Muscle of leg (tissue), 11 donors: ENCODE data around the gene CCDC192. TPM values are rescaled to one million over a fixed set of nuclear protein-coding genes. Genes with fewer than 3 reads are reported as not detected.

Source experiments
- DNase-seq: peaks from one replicate; pipeline ENCODE4 v3.0.0; 2013
- H3K27ac ChIP-seq: one replicate; pipeline ENCODE4 v1.5.1; 2013; ENCODE audit warnings: mild to moderate bottlenecking, low read length, control low read depth
- H3K27me3 ChIP-seq: one replicate; pipeline ENCODE4 v1.6.1; 2013; ENCODE audit warnings: low read length; ENCODE audit not compliant: control insufficient read depth, insufficient read depth
- H3K36me3 ChIP-seq: one replicate; pipeline ENCODE4 v1.6.1; 2013; ENCODE audit warnings: low read length; ENCODE audit not compliant: control insufficient read depth, insufficient read depth
- H3K4me1 ChIP-seq: one replicate; pipeline ENCODE4 v1.6.1; 2013; ENCODE audit warnings: low read length; ENCODE audit not compliant: control insufficient read depth, insufficient read depth
- H3K4me3 ChIP-seq: one replicate; pipeline ENCODE4 v1.5.1; 2013; ENCODE audit warnings: low read length, control low read depth
- H3K9me3 ChIP-seq: replicated peaks from 2 replicates; pipeline ENCODE4 v1.6.1; 2013; ENCODE audit warnings: low read depth, low read length; ENCODE audit not compliant: control insufficient read depth
- WGBS: methylation state at CpG from one replicate; pipeline ENCODE4 v1.1.5; 2013; ENCODE audit warnings: missing lambda C conversion rate; ENCODE audit not compliant: insufficient coverage; 5-methylcytosine and 5-hydroxymethylcytosine counted together
- polyA plus RNA-seq, 8 donors: library from polyadenylated mRNA; unstranded; fragments of 120-200 nt; gene quantifications; one replicate each; pipeline versions ENCODE4 v1.2.1 to v1.2.3, GENCODE V29; 2013; ENCODE audit warnings: inconsistent platforms in 1 of 8, low replicate concordance in 1 of 8; ENCODE audit not compliant: insufficient read length in 8 of 8, insufficient read depth in 1 of 8
- total RNA-seq: library from RNA; stranded (reverse); fragments of 120-200 nt; gene quantifications from one replicate; pipeline ENCODE4 v1.2.4, GENCODE V29; 2013

The CCDC192 gene
- total and polyA plus RNA-seq, 9 donors, result 0.18 to 1.0 (median 0.68) TPM

DNA sequence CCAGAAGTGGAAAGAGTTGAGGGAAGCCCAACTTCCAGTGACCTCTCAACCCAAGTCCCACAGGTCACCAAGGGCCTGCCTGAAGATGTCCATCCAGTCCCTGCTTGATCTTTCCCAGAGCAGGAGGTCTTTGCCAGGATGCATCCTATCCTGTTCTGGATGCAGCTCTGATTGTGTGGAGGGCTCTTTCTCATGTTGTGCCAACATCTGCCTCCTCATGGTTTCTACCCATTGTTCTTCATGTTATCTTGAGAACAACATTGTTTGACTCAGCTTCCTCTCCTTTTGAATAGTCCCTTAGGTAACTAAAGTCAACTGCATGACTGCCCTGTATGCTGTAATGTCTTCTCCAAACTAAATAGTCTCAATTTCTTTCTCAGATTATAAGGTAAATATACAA is 169.3 kb downstream of the CCDC192 start:
- H3K4me1 ChIP-seq, result peaks cover 12% of the 10 kb centered on the region
- DNase-seq, result no peak
- H3K4me3 ChIP-seq, result no peak overlapping the region
- no peaks in the 10 kb centered on the region for H3K36me3 ChIP-seq
- no peak overlapping the region for H3K27ac ChIP-seq
- H3K9me3 ChIP-seq, result no peaks in the 10 kb centered on the region
- no peaks in the 10 kb centered on the region for H3K27me3 ChIP-seq

DNA sequence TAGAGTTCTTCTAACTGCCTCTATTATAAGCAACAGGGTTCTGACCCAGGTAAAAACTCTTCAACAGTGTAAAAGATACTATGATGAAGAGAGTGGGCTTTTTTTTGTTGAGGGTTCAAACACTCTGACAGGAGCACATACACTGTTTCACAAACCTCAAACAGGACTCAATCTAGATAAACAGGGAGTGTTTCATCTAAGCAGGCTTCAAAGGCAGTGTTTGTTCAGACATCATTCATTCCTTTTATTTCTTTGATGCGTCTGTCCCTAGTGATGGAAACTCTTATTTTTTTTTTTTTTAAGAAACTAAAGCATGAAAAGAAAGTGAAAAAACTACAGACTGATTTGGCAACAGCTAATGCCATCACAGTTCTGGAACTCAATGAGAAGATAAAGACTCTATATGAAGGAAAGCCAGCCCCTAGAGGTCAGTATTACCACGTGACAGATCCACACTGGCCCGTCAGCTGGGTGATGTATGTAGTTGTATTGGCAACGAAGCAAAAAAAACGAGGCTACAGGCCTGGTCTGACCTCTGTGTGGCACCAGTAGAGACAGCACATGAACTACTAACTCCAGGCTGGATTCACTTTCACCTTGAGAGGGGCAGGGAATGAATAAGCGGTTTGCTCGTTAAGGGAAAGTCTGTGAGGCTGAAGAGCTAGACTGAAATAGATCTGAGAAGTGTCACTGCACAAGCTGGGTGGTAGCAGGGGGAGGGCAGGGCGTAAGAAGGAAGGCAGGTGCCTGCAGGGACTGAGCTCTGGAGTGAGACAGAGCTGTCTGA is 172.2 kb downstream of the CCDC192 start:
- peaks cover 12% of the 10 kb centered on the region for H3K4me1 ChIP-seq
- 20% methylated on average over 7 of the region's 8 CpGs for WGBS
- DNase-seq, result peak; percentile 76

DNA sequence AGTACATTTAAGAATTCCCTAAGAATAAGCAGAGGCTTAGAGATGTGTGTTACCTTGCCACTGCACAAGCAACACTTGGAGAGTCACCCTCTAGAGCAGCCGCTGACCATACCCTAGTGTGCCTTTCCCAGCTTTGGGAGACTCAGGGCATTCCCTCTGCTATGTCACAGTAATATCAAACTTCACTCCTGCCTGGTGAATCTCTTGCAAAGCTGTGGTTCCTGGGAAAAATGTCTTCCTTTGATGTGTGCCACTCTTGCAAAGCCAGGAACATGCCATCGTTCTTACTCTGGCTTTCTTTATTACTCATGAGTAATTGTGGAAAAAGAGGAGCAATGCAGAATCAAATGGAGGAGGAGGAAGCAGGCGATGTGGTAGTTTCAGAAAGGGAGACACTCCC is 173.2 kb downstream of the CCDC192 start:
- Histone ChIP-seq H3K4me1 (peaks cover 9% of the 10 kb centered on the region), H3K27ac (peak overlapping the region; percentile 40), H3K36me3 (no peaks in the 10 kb centered on the region), H3K9me3 (no peaks in the 10 kb centered on the region), H3K27me3 (no peaks in the 10 kb centered on the region), H3K4me3 (no peak overlapping the region)
- 100% methylated on average over 1 of the region's 3 CpGs for WGBS
- DNase-seq, result no peak

More for the DNA sequence above, 172.2 kb downstream of the CCDC192 start:
- no peaks in the 10 kb centered on the region for H3K9me3 ChIP-seq
- H3K27me3 ChIP-seq, result no peaks in the 10 kb centered on the region
- H3K4me3 ChIP-seq, result no peak overlapping the region
- no peaks in the 10 kb centered on the region for H3K36me3 ChIP-seq
- peak overlapping the region; percentile 8 for H3K27ac ChIP-seq

DNA sequence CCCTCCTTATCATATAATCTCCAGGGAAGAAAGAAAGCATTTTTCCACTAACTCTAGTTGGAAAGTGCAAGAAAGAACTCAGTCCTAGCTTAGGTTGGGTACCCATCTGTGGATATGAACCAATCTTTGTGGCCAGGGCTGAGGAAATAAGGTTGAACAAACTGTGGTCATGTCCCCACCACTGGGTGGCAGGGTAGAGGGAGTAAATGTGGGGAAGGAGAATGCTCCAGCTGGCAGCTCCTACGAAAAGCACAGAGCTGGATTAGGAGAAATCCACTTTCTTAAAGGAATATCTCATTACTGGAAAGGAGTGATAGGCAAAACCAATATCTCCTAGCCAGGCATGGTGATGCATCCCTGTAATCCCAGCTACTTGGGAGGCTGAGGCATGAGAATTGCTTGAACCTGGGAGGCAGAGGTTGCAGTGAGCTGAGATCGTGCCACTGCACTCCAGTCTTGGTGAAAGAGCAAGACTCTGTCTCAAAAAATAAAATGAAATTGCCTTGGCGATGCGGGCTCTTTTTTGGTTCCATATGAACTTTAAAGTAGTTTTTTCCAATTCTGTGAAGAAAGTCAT is 175.1 kb downstream of the CCDC192 start:
- peaks cover 9% of the 10 kb centered on the region for H3K4me1 ChIP-seq
- WGBS, result 100% methylated on average over 1 of the region's 4 CpGs
- peak; percentile 21 for DNase-seq
- no peaks in the 10 kb centered on the region for H3K9me3 ChIP-seq
- no peaks in the 10 kb centered on the region for H3K36me3 ChIP-seq
- H3K4me3 ChIP-seq, result no peak overlapping the region
- no peaks in the 10 kb centered on the region for H3K27me3 ChIP-seq
- no peak overlapping the region for H3K27ac ChIP-seq

DNA sequence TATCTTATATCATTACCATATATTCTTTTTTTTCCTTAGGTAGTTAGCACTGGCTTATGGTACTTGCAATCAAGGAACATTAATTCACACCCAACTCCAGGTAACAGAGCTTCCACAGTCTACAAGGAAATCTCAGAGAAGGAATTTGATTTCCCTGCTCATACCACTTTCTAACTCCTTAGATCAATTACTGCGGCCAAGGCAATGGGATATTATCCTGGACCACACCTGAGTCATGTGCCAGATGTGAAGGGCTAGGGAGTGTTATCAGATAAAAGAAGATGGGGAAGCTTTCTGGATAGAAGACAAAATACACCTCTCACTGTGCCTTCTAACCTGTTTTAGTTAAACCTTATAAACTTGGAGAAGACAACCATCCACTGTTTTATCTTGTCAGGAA is 181.2 kb downstream of the CCDC192 start:
- DNase-seq, result no peak
- H3K27ac ChIP-seq, result no peak overlapping the region
- H3K9me3 ChIP-seq, result no peaks in the 10 kb centered on the region
- H3K36me3 ChIP-seq, result no peaks in the 10 kb centered on the region
- no peaks in the 10 kb centered on the region for H3K27me3 ChIP-seq
- no CpG with 5 or more reads among the region's 1 CpG for WGBS
- H3K4me1 ChIP-seq, result peaks cover 9% of the 10 kb centered on the region
- no peak overlapping the region for H3K4me3 ChIP-seq

DNA sequence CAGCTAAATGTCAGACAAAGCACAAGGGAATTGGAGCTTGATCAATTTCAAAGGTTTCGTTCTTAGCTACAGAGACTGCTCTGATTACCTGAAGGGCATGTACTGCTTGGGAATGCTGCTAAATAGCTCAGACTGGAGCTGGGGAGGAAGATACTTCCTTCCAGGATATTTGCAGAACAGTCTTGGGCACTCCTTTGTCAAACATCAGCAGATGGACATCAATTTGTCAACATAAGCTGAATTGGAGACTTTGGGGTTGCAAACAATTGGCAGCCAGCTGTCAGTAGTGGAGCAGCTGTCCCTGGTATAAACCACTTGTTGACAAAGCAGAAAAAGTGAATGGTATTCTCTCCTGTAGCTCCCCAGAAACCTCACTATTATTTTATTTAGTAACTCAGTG is 182.0 kb downstream of the CCDC192 start:
- WGBS, result 50% methylated on average over 1 of the region's 1 CpG
- H3K9me3 ChIP-seq, result no peaks in the 10 kb centered on the region
- H3K36me3 ChIP-seq, result no peaks in the 10 kb centered on the region
- no peaks in the 10 kb centered on the region for H3K27me3 ChIP-seq
- H3K4me1 ChIP-seq, result peaks cover 9% of the 10 kb centered on the region
- peak overlapping the region; percentile 65 for H3K27ac ChIP-seq
- peak; percentile 66 for DNase-seq
- H3K4me3 ChIP-seq, result no peak overlapping the region

DNA sequence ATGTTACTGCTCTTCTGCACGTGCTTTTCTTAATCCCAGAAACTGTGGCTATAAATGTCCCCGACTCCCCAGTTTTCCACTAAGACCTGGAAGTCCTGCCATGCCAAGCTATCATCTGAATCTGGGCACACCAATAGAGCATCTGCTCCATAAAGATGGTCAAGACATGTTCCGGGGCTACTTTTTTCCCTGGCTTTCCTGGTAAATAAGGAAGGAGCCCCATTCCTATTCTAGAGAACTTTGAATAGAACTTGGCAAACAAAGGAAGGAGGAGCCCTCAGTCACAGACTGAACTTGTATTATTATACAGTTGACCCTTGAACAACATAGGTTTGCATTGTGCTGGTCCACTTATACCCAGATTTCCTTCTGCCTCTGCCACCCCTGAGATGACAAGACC is 182.9 kb downstream of the CCDC192 start:
- H3K36me3 ChIP-seq, result no peaks in the 10 kb centered on the region

DNA sequence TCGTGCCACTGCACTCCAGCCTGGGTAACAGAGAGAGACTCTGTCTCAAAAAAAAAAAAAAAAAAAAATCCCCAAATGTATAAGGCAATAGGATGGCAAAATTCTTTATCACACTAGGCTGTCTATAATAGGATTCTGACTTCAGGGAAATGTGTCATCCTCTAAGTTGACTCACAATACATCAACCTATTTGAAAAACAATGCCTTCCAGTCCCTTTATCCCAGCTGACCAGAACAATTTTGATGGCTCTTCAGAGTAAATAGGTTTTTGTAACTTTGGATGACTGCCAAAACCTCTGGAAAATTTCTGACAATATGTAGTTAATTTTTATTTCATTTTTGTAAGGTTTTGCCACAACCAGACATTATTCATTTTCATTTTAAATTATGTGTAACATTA is 184.1 kb downstream of the CCDC192 start:
- H3K4me3 ChIP-seq, result no peak overlapping the region
- no CpG with 5 or more reads among the region's 1 CpG for WGBS
- DNase-seq, result no peak

More for the DNA sequence above, 182.9 kb downstream of the CCDC192 start:
- Histone ChIP-seq H3K27me3 (no peaks in the 10 kb centered on the region), H3K4me1 (peaks cover 9% of the 10 kb centered on the region), H3K4me3 (no peak overlapping the region), H3K27ac (peak overlapping the region; percentile 31), H3K9me3 (no peaks in the 10 kb centered on the region)
- DNase-seq, result no peak
- no CpG with 5 or more reads among the region's 3 CpGs for WGBS

DNA sequence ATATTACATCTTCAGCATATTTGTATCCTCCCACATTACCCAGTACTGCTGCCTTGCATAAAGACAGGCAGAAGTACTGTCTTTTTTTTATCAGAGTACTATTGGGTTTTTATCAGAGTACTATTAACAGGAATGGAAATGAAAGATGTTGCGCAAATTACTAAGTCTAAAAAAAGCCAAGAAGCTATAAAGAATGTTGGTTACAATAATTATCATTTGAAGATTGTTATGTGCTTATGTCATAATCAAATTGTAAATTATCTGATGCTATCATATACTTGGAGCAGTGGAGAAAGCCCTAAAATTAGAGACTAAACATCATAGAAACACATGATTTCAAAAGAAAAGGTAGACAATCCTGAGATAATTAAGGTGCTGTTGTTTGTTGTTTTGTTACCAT is 188.8 kb downstream of the CCDC192 start:
- Histone ChIP-seq H3K4me3 (no peak overlapping the region), H3K36me3 (no peaks in the 10 kb centered on the region), H3K4me1 (no peaks in the 10 kb centered on the region), H3K27me3 (no peaks in the 10 kb centered on the region), H3K27ac (no peak overlapping the region), H3K9me3 (no peaks in the 10 kb centered on the region)
- no peak for DNase-seq
- no CpG with 5 or more reads among the region's 1 CpG for WGBS

More for the DNA sequence above, 184.1 kb downstream of the CCDC192 start:
- Histone ChIP-seq H3K27ac (no peak overlapping the region), H3K9me3 (no peaks in the 10 kb centered on the region), H3K4me1 (peaks cover 9% of the 10 kb centered on the region), H3K36me3 (no peaks in the 10 kb centered on the region), H3K27me3 (no peaks in the 10 kb centered on the region)

DNA sequence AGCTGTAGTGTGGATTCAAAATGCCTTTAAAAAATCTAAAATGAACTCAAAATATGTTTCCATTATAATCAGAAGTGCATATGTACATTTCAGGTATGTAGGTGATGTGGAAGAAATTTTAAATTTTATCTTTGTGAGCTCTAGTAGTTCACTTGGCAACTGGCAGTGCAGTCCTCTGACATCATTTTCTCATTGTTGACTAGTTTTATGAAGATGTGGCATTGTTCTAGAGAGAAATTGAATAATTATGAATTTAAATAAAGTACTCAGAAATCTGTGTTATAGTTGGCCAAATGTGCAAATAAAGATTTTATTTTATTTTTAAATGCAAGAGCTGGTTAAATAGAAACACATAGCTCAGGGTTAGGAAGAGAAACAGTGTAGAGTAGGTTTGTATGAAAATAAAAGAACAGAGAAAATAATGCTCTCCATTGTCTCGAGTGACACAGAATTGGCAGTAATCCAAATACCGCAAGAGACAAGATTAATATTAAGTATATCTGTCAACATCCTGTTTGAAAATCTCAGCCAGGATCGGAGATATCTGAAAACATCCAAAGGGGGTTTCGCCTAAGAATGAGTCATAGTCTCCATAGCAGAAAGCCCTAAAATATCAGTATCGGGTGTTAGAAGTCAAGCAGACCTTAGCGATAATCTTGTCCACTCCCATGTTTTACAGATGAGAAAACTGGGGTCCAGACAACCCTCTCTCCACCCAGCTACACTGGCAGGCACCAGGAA is 189.4 kb downstream of the CCDC192 start:
- H3K9me3 ChIP-seq, result no peaks in the 10 kb centered on the region
- no peak overlapping the region for H3K27ac ChIP-seq
- H3K4me3 ChIP-seq, result no peak overlapping the region
- no peaks in the 10 kb centered on the region for H3K4me1 ChIP-seq
- DNase-seq, result peak; percentile 63
- no peaks in the 10 kb centered on the region for H3K36me3 ChIP-seq
- WGBS, result no CpG with 5 or more reads among the region's 6 CpGs
- no peaks in the 10 kb centered on the region for H3K27me3 ChIP-seq
